Thyroid gland (tissue), 4 donors: Measurements from ENCODE around the gene HID1. TPM values are rescaled to one million over a fixed set of nuclear protein-coding genes. Genes with fewer than 3 reads are reported as not detected.

Experiments
- DNase-seq, 2 donors: peaks; one replicate each; pipeline ENCODE4 v3.0.0-alpha.2; 2019
- H3K27ac ChIP-seq, 3 donors: fragments of 200-600 bp; sonication (generic); 1 replicate in 2 of 3; 2 replicates in 1 of 3; pipeline ENCODE4 v1.5.1; 2016 to 2019; ENCODE audit warnings: mild to moderate bottlenecking in 1 of 3, moderate library complexity in 1 of 3
- H3K27me3 ChIP-seq: fragments of 200-600 bp; sonication (generic); one replicate; pipeline ENCODE4 v1.5.1; 2019
- H3K36me3 ChIP-seq, 2 donors: fragments of 200-600 bp; sonication (generic); one replicate each; pipeline ENCODE4 v1.5.1; 2016 to 2019
- H3K4me1 ChIP-seq, 2 donors: fragments of 200-600 bp; sonication (generic); one replicate each; pipeline ENCODE4 v1.5.1; 2017 to 2019
- H3K4me3 ChIP-seq, 3 donors: fragments of 200-600 bp; sonication (generic); replicated peaks in 1 of 3; 1 replicate in 2 of 3; 2 replicates in 1 of 3; pipeline ENCODE4 v1.5.1; 2016; ENCODE audit warnings: mild to moderate bottlenecking in 1 of 3
- H3K9me3 ChIP-seq: fragments of 200-600 bp; sonication (generic); one replicate; pipeline ENCODE4 v1.5.1; 2017
- CTCF ChIP-seq, 6 experiments: fragments of 200-600 bp in 3 of 6; fragments of 450-650 bp in 3 of 6; sonication (generic) in 3 of 6; IDR thresholded peaks; one replicate each; pipeline ENCODE4 v1.5.1; 2016 to 2019; ENCODE audit warnings: antibody characterized with exemption in 6 of 6, mild to moderate bottlenecking in 2 of 6, inconsistent platforms in 1 of 6, moderate library complexity in 1 of 6
- POLR2A ChIP-seq, 2 donors: fragments of 450-650 bp; IDR thresholded peaks; one replicate each; pipeline ENCODE4 v1.6.1; 2017; ENCODE audit warnings: antibody characterized with exemption in 2 of 2, mild to moderate bottlenecking in 2 of 2, moderate library complexity in 1 of 2
- WGBS, 2 donors: methylation state at CpG; one replicate each; pipeline ENCODE4 v1.1.5; 2017; 5-methylcytosine and 5-hydroxymethylcytosine counted together
- intact Hi-C: fragments of 100-400 bp; cut with DNase I; formaldehyde crosslinking; loops from one replicate; pipeline ENCODE4 v1.15.1; 2023
- total RNA-seq, 4 donors: library from RNA; depleted of rRNA; stranded (reverse); fragments of >200 nt; gene quantifications; one replicate each; pipeline ENCODE4 v1.2.3, GENCODE V29; 2016

HID1 gene
- total RNA-seq, 4 donors from 2014 or later = 19.4 to 27.4 (median 21.3) TPM

- Histone ChIP-seq H3K9me3 (no peaks in the 10 kb centered on the region), H3K27me3 (peaks cover 14% of the 10 kb centered on the region), H3K4me1 (peaks cover 8 to 10% of the 10 kb centered on the region in 2 donors), H3K36me3 (no peaks in the 10 kb centered on the region), H3K27ac (no peak overlapping the region), H3K4me3 (no peak overlapping the region)
- TF ChIP-seq CTCF (IDR thresholded peaks at IDR 0.05) (no peak), POLR2A (IDR thresholded peaks at IDR 0.05) (no peak)
- WGBS, 2 donors = 53 to 55% methylated on average over 11 of the region's 11 CpGs
- no peak for DNase-seq
- intact Hi-C loops = no loop called here
These were observed 35.2 kb downstream of the HID1 start for GRCh38 chr17:74937064-74938051.

DNA sequence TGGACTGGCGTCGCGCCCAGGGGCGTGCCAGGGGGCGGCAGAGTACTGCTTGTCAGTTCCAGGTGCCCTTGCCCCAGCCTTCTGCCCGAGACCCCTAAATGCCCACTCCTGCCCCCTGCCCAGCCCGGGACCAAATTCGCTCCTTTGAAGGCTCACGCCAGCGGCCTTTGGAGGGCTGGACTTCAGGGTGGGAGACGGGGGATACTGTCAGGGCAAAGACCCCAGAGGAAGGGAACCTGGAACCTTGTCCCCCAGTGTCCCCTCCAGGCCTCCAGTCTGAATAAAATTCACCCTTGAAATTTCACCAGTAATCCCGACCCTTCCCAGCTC lies 36.1 kb downstream of the HID1 start:
- intact Hi-C loops = no loop called here
- Histone ChIP-seq H3K27me3 (peaks cover 14% of the 10 kb centered on the region), H3K36me3 (no peaks in the 10 kb centered on the region), H3K27ac (no peak overlapping the region), H3K4me3 (no peak overlapping the region), H3K9me3 (no peaks in the 10 kb centered on the region), H3K4me1 (peaks cover 8 to 10% of the 10 kb centered on the region in 2 donors)
- no peak for TF ChIP-seq CTCF (IDR thresholded peaks at IDR 0.05)
- TF ChIP-seq POLR2A (IDR thresholded peaks at IDR 0.05) = no peak
- 4 to 30% methylated on average over 6 of the region's 12 CpGs for WGBS, 2 donors
- peak in 1 of 2 donors; percentile 11 for DNase-seq

DNA sequence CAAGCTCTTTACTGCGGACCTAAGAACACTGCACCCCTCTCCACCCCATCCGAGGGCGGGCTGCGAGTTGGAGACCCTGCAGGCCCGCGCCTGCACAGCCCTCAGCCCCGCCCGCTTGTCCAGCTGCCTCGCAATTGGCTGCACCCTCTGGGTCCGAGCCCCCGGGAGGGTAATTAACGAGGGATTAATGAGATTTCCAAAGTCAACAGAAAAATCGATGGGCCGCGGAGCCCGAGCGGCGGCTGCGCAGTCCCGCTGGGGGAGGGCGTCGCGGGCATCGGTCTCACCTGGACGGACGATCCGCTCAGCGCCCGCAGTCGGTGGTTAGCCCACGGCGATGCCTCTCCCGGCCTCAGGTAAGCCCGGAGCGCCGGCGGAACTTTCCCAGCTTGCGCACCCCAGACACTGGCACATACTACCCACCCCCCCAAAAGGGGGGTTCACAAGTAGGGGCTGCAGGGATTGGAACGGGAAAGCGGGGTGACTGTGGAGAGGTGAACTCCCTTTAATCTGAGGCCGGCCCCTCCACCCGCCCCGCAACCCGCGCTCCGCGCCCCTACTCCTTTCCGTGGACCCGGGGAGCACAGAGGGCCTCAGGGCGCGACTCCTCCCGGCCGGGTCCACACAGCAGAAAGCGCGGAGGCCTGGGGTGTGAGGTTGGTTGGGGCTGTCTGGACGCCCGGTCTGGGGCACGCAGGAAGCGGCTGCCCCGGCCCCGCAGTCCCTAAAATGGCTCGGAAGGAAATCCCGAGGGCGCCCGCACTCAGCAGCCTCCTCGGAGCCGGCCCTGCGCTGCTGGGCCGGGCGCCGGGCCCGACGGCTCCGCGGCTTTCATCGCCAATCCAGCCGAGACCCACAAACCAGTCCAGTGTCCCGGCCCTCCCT lies 36.7 kb downstream of the HID1 start, which contains the start of gene OTOP3:
Gene OTOP3, plus strand, starts transcription at position 314 of the 885 bp plus-strand sequence. Its CDS starts 24 bp downstream, at position 338.
- 3 to 11% methylated on average over 10 to 15 of the region's 78 CpGs for WGBS, 2 donors
- no peaks in the 10 kb centered on the region for H3K36me3 ChIP-seq
- H3K27me3 ChIP-seq = peaks cover 14% of the 10 kb centered on the region
- no peak for DNase-seq
- no peak for TF ChIP-seq CTCF (IDR thresholded peaks at IDR 0.05)
- no peak for TF ChIP-seq POLR2A (IDR thresholded peaks at IDR 0.05)
- intact Hi-C loops = no loop called here
- no peak within 1 kb of the TSS for H3K27ac ChIP-seq
- no peak within 1 kb of the TSS for H3K4me3 ChIP-seq
- H3K4me1 ChIP-seq = peaks cover 8 to 10% of the 10 kb centered on the region in 2 donors
- no peaks in the 10 kb centered on the region for H3K9me3 ChIP-seq

DNA sequence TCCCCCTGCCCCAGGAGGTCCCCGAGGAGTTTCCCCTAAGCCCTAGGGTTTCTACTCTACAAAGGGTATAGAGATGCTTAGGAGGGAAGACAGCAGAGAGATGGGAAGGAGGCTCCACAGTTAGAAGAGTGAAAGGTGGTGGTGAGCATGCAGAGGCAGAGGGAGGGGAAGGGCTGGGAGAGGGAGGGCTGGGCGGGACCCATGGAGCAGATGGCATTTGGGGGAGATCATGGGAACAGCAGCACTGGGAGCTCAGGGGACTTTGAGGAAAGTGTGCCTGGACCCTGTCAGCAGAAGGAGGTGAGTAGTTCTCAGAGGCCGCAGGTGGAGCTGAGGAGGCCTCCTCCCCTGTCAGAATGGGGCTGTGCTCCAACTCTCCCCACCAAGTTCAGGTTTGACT lies 37.5 kb downstream of the HID1 start:
- H3K4me3 ChIP-seq = no peak overlapping the region
- H3K36me3 ChIP-seq = no peaks in the 10 kb centered on the region
- TF ChIP-seq POLR2A (IDR thresholded peaks at IDR 0.05) (no peak), CTCF (IDR thresholded peaks at IDR 0.05) (no peak)
- intact Hi-C loops = no loop called here
- H3K9me3 ChIP-seq = no peaks in the 10 kb centered on the region
- H3K4me1 ChIP-seq = peaks cover 8 to 10% of the 10 kb centered on the region in 2 donors
- no peak overlapping the region for H3K27ac ChIP-seq
- H3K27me3 ChIP-seq = peaks cover 14% of the 10 kb centered on the region
- WGBS, 2 donors = 37 to 46% methylated on average over 3 of the region's 3 CpGs
- DNase-seq = no peak
